GOT3 (cell line): Measurements from ENCODE around the gene TFEC.

Source experiments
- DNase-seq: peaks from one replicate; lab custom pipeline; 2025; ENCODE audit warnings: mixed read lengths; lab: John Stamatoyannopoulos, UW

The TFEC gene

DNA sequence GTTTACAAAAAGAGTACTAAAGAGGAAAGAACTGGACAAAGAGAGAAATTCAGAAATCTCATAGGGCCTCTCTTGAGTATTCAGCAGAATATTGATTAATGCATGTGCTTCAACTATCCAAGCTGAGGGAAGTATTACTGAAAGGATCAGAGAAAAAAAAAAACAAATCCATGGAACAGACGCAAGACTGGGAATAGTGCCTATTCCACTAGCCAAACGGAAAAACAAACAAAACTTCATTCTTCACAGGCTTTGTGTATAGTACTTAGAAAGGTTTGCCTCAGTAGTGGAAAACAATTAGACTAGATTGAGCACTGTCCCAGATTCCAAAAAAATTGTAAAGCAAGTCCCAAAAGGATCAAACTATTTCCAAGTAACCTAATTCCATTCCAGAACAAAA lies 106.2 kb downstream of the TFEC start:
- no peak for DNase-seq

DNA sequence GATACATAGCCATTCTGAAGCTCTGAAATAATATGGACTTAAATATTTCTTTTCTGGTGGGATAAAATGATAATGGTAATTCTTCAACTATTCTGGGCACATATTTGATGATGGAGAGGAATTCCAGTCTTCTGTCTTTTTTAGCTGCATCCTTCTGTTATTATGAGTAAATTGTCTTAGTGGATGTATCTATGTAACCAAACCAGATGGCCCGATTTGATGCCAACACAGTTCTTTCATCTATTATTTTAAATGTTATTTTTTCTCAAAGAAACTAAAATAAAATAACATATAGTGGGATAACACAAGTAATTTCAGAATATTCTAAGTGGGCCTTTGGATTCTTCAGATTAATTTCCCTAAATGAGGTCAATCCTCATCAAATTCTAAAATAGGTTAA lies 110.2 kb downstream of the TFEC start:
- no peak for DNase-seq

DNA sequence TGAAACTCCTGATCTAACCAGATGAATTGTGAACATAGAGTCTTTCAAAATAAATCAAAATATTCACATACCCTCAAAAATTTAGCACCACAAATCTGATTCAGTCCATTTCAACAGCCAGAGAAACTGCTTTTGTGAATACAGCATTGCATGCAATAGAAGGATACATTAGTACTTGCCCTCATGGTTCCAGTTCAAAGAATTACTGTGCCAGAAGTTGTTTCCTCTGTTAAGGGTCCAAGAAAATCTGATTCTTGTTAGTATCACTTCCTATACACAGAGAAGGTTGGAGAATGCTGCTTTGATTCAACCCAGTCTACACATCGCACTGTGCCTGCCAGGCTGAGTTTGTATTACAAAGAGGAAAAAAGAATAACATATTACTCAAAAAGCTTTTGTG lies 115.6 kb downstream of the TFEC start:
- no peak for DNase-seq

GRCh38 chr7:115911465-115911864 lies 119.1 kb downstream of the TFEC start:
- DNase-seq: no peak

DNA sequence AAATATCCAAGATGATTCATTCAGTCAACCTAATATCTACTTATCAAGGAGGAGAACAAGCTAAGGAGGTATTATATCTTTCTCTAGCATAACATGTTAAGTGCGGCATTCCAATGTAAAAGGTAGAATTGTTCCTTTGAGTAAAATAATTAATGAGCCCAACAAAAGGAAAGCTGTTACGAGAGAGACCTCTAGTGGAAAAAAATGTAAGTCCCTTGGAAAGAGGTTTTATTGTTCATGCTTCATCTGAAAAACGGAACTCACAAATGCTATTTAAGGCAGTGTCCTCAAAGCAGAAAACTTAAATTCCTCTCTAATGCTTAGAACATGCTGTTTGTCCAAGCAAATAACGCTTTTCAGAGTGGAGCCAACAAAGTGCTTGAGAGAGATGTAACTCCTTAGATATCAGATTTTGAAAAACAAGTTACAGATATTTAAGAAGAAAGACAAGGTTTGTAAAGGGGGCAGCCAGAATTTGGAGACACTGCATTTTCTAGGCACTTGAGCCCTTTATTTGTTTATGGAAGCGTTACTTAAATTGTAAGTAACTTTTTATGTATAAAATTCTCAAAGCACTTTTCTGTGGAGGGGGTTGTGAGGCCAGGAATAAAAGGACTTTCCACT lies 119.9 kb downstream of the TFEC start:
- DNase-seq: no peak

- no peak for DNase-seq
Observed at GRCh38 chr7:115906731-115907130, 123.8 kb downstream of the TFEC start.

GRCh38 chr7:115889669-115889984 lies 140.9 kb downstream of the TFEC start:
- DNase-seq: no peak

DNA sequence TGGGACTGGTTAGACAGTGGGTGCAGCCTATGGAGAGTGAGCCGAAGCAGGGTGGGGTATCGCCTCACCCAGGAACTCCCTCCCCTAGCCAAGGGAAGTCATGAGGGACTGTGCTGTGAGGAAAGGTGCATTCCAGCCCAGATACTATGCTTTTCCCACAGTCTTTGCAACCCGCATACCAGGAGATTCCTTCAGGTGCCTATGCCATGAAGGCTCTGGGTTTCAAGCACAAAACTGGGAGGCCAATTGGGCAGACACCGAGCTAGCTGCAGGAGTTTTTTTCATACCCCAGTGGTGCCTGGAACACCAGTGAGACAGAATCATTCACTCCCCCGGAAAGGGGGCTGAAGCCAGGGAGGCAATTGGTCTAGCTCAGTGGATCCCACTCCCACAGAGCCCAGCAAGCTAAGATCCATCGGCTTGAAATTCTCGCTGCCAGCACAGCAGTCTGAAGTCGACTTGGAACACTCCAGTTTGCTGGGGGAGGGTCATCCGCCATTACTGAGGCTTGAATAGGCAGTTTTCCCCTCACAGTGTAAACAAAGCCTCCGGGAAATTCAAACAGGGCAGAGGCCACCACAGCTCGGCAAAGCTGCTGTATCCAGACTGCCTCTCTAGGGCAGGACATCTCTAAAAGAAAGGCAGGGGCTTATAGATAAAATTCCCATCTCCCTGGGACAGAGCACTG lies 141.4 kb downstream of the TFEC start:
- DNase-seq: no peak

DNA sequence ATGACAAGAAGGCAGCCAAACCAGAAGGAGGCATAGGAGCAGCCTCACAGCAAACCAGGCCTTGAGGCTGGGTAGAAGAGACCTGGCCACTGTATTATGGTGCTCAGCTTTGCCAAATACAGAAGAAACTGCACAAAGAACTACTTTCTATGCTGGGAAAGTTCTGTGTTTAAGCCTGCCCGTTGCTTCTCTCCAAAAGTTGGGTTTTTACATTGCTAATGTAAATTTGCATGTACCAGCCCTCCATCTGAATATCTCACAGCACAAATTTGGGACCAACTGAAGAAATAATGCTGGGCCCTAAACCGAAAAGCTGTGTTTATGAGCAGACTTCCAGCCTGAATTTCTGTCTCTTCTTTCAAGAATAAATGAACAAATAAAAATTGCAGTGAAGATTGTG lies 145.0 kb downstream of the TFEC start:
- DNase-seq: no peak
